ENCODE results near the gene EEF1AKMT3. TPM values are rescaled to one million over a fixed set of nuclear protein-coding genes. Genes with fewer than 3 reads are reported as not detected.

EEF1AKMT3 gene
- polyA plus RNA-seq, 1 donor (not counting 4 experiments of a cell fraction or from before 2014, with no cell fraction given): 7.7 TPM

DNA sequence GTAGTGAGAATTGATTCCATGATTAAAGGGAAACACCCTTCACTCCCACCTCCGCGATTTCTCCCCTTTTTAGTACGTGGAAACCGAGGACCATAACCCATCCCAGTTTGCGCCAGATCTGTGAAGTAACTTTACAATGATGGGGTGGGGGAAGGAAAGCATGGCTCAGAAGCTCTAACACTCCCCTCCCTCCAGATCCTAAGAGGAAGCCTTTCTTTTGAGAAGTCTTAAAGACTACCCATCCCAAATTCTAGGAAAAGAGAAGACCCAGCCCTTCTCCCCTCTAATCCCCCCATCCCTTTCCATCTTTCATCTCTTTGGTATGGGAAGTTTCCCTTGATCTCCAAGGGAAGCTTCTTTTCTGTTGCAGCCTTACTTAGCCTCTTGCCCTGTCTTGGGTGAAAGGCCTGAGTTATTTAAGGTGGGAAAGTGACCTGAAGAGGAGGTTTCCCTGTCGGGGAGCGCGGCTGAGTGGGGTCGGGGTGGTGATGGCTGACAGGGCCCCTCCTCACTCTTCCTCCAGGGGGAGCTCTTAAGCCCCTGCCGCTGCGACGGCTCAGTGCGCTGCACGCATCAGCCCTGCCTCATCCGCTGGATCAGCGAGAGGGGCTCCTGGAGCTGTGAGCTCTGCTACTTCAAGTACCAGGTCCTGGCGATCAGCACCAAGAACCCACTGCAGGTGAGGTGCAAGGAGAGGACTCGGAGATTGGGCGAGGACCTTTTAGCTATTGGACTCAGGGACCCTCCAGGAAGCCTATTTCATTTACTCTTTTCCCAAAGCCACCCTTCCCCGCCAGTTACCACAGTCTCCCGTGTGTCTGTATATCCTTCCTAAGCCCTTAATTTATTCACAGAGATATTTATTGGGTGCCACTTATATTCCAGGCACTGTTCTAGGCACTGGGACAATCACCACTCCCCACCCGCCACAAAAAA lies 15.7 kb upstream of the EEF1AKMT3 start:
- Histone ChIP-seq H3K27ac (ENCODE audit: control insufficient read depth, insufficient read depth, low read length) (no peak overlapping the region), H2AFZ (ENCODE audit: control insufficient read depth, low read length) (no peak overlapping the region), H3K9me3 (ENCODE audit: control insufficient read depth, low read depth, low read length) (no peaks in the 10 kb centered on the region), H3K4me3 (ENCODE audit: control insufficient read depth in 2 of 3, extremely low read depth in 1 of 3, insufficient read depth in 2 of 3, low read depth in 1 of 3, low read length in 3 of 3) (peak overlapping the region; percentile 56 to 73 (median 69)), H3K9ac (ENCODE audit: control insufficient read depth, extremely low read depth, insufficient read depth, low read length) (peak overlapping the region; percentile 58), H3K4me2 (ENCODE audit: control insufficient read depth, extremely low read depth, insufficient read depth, low read depth, low read length) (peak overlapping the region; percentile 78), H3K4me1 (ENCODE audit: control insufficient read depth, extremely low read depth, insufficient read depth, low read length) (peaks cover 29% of the 10 kb centered on the region), H4K20me1 (ENCODE audit: control insufficient read depth, extremely low read depth, insufficient read depth, low read length) (peaks cover 7% of the 10 kb centered on the region), H3K79me2 (ENCODE audit: control insufficient read depth, insufficient read depth, low read length) (peaks cover 3% of the 10 kb centered on the region), H3K27me3 (ENCODE audit: control insufficient read depth, extremely low read depth, insufficient read depth, low read length) (no peaks in the 10 kb centered on the region), H3K9me1 (ENCODE audit: control insufficient read depth, extremely low read depth, insufficient read depth, low read length) (no peaks in the 10 kb centered on the region), H3K36me3 (ENCODE audit: control insufficient read depth in 2 of 2, extremely low read depth in 1 of 2, insufficient read depth in 2 of 2, low read length in 2 of 2) (peaks cover 21 to 27% of the 10 kb centered on the region in 2 experiments)
- no peak for DNase-seq (ENCODE audit: low read depth, low spot score)
- dilution Hi-C loops (cut with MboI; ENCODE audit: extremely low pct_ligation_motif_present, low sequenced_read_pairs): no loop called here
- no peak for FAIRE-seq
- TF ChIP-seq, protein P1, sequence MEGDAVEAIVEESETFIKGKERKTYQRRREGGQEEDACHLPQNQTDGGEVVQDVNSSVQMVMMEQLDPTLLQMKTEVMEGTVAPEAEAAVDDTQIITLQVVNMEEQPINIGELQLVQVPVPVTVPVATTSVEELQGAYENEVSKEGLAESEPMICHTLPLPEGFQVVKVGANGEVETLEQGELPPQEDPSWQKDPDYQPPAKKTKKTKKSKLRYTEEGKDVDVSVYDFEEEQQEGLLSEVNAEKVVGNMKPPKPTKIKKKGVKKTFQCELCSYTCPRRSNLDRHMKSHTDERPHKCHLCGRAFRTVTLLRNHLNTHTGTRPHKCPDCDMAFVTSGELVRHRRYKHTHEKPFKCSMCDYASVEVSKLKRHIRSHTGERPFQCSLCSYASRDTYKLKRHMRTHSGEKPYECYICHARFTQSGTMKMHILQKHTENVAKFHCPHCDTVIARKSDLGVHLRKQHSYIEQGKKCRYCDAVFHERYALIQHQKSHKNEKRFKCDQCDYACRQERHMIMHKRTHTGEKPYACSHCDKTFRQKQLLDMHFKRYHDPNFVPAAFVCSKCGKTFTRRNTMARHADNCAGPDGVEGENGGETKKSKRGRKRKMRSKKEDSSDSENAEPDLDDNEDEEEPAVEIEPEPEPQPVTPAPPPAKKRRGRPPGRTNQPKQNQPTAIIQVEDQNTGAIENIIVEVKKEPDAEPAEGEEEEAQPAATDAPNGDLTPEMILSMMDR (optimal IDR thresholded peaks at IDR 0.05 in 1 of 3, IDR thresholded peaks at IDR 0.05 in 1 of 3, conservative IDR thresholded peaks at IDR 0.05 in 1 of 3; ENCODE audit: extremely low read depth in 1 of 3, insufficient read depth in 2 of 3, low read length in 3 of 3): peak; percentile 71 to 88 (median 86)
- TF ChIP-seq EZH2 (IDR thresholded peaks at IDR 0.05; ENCODE audit: low read length): no peak

GRCh38 chr12:57757771-57758170 lies 14.6 kb upstream of the EEF1AKMT3 start:
- dilution Hi-C loops (cut with MboI; ENCODE audit: extremely low pct_ligation_motif_present, low sequenced_read_pairs): no loop called here
- H3K4me2 ChIP-seq (ENCODE audit: control insufficient read depth, extremely low read depth, insufficient read depth, low read depth, low read length): no peak overlapping the region
- DNase-seq (ENCODE audit: low read depth, low spot score) (no peak), FAIRE-seq (no peak)
- H3K27me3 ChIP-seq (ENCODE audit: control insufficient read depth, extremely low read depth, insufficient read depth, low read length): no peaks in the 10 kb centered on the region
- peaks cover 25 to 37% of the 10 kb centered on the region in 2 experiments for H3K36me3 ChIP-seq (ENCODE audit: control insufficient read depth in 2 of 2, extremely low read depth in 1 of 2, insufficient read depth in 2 of 2, low read length in 2 of 2)
- peaks cover 7% of the 10 kb centered on the region for H4K20me1 ChIP-seq (ENCODE audit: control insufficient read depth, extremely low read depth, insufficient read depth, low read length)
- H3K27ac ChIP-seq (ENCODE audit: control insufficient read depth, insufficient read depth, low read length): no peak overlapping the region
- TF ChIP-seq, protein P1 (optimal IDR thresholded peaks at IDR 0.05 in 1 of 3, IDR thresholded peaks at IDR 0.05 in 1 of 3, conservative IDR thresholded peaks at IDR 0.05 in 1 of 3; ENCODE audit: extremely low read depth in 1 of 3, insufficient read depth in 2 of 3, low read length in 3 of 3): no peak
- TF ChIP-seq EZH2 (IDR thresholded peaks at IDR 0.05; ENCODE audit: low read length): no peak
- H3K4me3 ChIP-seq (ENCODE audit: control insufficient read depth in 2 of 3, extremely low read depth in 1 of 3, insufficient read depth in 2 of 3, low read depth in 1 of 3, low read length in 3 of 3): no peak overlapping the region
- H3K4me1 ChIP-seq (ENCODE audit: control insufficient read depth, extremely low read depth, insufficient read depth, low read length): peaks cover 29% of the 10 kb centered on the region
- H3K9me1 ChIP-seq (ENCODE audit: control insufficient read depth, extremely low read depth, insufficient read depth, low read length): no peaks in the 10 kb centered on the region
- H2AFZ ChIP-seq (ENCODE audit: control insufficient read depth, low read length): no peak overlapping the region
- H3K9me3 ChIP-seq (ENCODE audit: control insufficient read depth, low read depth, low read length): no peaks in the 10 kb centered on the region
- peaks cover 4% of the 10 kb centered on the region for H3K79me2 ChIP-seq (ENCODE audit: control insufficient read depth, insufficient read depth, low read length)
- no peak overlapping the region for H3K9ac ChIP-seq (ENCODE audit: control insufficient read depth, extremely low read depth, insufficient read depth, low read length)
